Activated naive CD8-positive, alpha-beta T cell treated with anti-CD3 and anti-CD28 coated beads, Interleukin-2, amount 50 U/mL, for 24 hours (primary cell): ENCODE measurements around the gene COL6A3.
A peak's percentile ranks its signal among the peaks of the same experiment; 100 is the strongest.

ENCODE experiments used
- ATAC-seq: fragments of 150-1000 bp; cut with Tn5 transposase; one replicate; pipeline ENCODE4 v1.10.0; 2021
- DNase-seq: peaks from one replicate; pipeline ENCODE4 v3.0.0; 2021
- H3K27ac Mint-ChIP-seq: one replicate; pipeline ENCODE4 v1.8.0; 2021; ENCODE audit warnings: mild to moderate bottlenecking, mixed read lengths
- H3K27me3 Mint-ChIP-seq: one replicate; pipeline ENCODE4 v1.8.0; 2021; ENCODE audit warnings: mixed read lengths
- H3K36me3 Mint-ChIP-seq: one replicate; pipeline ENCODE4 v1.8.0; 2021; ENCODE audit warnings: low read depth, mixed read lengths
- H3K4me1 Mint-ChIP-seq: one replicate; pipeline ENCODE4 v1.8.0; 2021; ENCODE audit warnings: mixed read lengths
- H3K4me3 Mint-ChIP-seq: one replicate; pipeline ENCODE4 v1.8.0; 2021; ENCODE audit warnings: mild to moderate bottlenecking, moderate library complexity, mixed read lengths
- H3K9me3 Mint-ChIP-seq: one replicate; pipeline ENCODE4 v1.8.0; 2021; ENCODE audit warnings: mixed read lengths

COL6A3 gene

DNA sequence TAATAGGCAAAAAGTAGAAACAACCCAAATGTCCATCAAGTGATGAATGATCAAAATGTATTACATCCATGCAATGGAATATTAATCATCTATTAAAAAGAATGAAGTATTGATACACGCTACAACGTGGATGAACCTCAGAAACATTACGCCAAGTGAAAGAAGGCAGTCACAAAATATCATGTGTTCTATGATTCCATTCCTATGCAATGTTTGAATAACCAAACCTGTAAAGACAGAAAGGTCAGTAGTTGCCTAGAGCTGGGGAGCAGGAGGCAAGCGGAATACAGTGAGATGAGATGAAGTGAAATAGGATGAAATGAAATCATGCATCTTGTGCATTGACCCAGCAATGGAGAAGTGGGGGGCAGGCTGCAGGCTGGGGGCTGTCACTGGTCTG, 17.9 kb upstream of the COL6A3 start:
- H3K4me1 Mint-ChIP-seq: peaks cover 99% of the 10 kb centered on the region
- peaks cover 16% of the 10 kb centered on the region for H3K36me3 Mint-ChIP-seq
- DNase-seq (no peak), ATAC-seq (no peak)
- H3K9me3 Mint-ChIP-seq: peaks cover 5% of the 10 kb centered on the region
- peaks cover 3% of the 10 kb centered on the region for H3K27me3 Mint-ChIP-seq
- peak overlapping the region; percentile 84 for H3K4me3 Mint-ChIP-seq
- peak overlapping the region; percentile 97 for H3K27ac Mint-ChIP-seq

- DNase-seq: no peak
- ATAC-seq: no peak
- peaks cover 5% of the 10 kb centered on the region for H3K9me3 Mint-ChIP-seq
- H3K4me1 Mint-ChIP-seq: peaks cover 99% of the 10 kb centered on the region
- H3K27ac Mint-ChIP-seq: peak overlapping the region; percentile 97
- H3K27me3 Mint-ChIP-seq: peaks cover 3% of the 10 kb centered on the region
- peak overlapping the region; percentile 84 for H3K4me3 Mint-ChIP-seq
- H3K36me3 Mint-ChIP-seq: peaks cover 21% of the 10 kb centered on the region
Measured at GRCh38 chr2:237431372-237431771, 17.4 kb upstream of the COL6A3 start.

DNA sequence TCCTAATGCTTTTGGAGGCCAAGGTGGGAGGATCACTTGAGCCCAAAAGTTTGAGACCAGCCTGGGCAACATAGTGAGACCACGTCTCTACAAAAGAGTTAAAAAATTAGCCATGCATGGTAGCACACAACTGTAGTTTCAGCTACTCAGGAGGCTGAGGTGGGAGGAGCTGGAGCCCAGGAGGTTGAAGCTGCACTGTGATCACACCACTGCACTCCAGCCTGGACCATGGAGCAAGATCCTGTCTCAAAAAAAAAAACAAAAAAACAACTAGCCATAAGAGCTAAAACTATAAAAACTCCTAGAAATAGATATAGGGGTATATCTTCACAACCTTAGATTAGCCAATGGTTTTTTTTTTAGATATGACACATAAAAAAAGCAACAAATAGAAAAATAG, 16.9 kb upstream of the COL6A3 start:
- DNase-seq: no peak
- H3K4me1 Mint-ChIP-seq: peaks cover 95% of the 10 kb centered on the region
- H3K27ac Mint-ChIP-seq: peak overlapping the region; percentile 97
- peak overlapping the region; percentile 84 for H3K4me3 Mint-ChIP-seq
- H3K36me3 Mint-ChIP-seq: peaks cover 23% of the 10 kb centered on the region
- H3K9me3 Mint-ChIP-seq: peaks cover 5% of the 10 kb centered on the region
- ATAC-seq: no peak
- peaks cover 3% of the 10 kb centered on the region for H3K27me3 Mint-ChIP-seq

- H3K4me1 Mint-ChIP-seq: peaks cover 91% of the 10 kb centered on the region
Measured at GRCh38 chr2:237429753-237430152, 15.8 kb upstream of the COL6A3 start.

GRCh38 chr2:237427769-237428506, 14.0 kb upstream of the COL6A3 start:
- peak overlapping the region; percentile 97 for H3K27ac Mint-ChIP-seq
- peak; percentile 83 for DNase-seq
- peaks cover 31% of the 10 kb centered on the region for H3K36me3 Mint-ChIP-seq
- peaks cover 77% of the 10 kb centered on the region for H3K4me1 Mint-ChIP-seq
- H3K4me3 Mint-ChIP-seq: peak overlapping the region; percentile 65
- H3K27me3 Mint-ChIP-seq: no peaks in the 10 kb centered on the region
- H3K9me3 Mint-ChIP-seq: peaks cover 5% of the 10 kb centered on the region
- peak; percentile 80 for ATAC-seq

More at GRCh38 chr2:237429753-237430152, 15.8 kb upstream of the COL6A3 start:
- Mint-ChIP-seq H3K9me3 (peaks cover 5% of the 10 kb centered on the region), H3K36me3 (peaks cover 23% of the 10 kb centered on the region), H3K27ac (peak overlapping the region; percentile 97), H3K4me3 (peak overlapping the region; percentile 65), H3K27me3 (no peaks in the 10 kb centered on the region)
- DNase-seq (no peak), ATAC-seq (no peak)

DNA sequence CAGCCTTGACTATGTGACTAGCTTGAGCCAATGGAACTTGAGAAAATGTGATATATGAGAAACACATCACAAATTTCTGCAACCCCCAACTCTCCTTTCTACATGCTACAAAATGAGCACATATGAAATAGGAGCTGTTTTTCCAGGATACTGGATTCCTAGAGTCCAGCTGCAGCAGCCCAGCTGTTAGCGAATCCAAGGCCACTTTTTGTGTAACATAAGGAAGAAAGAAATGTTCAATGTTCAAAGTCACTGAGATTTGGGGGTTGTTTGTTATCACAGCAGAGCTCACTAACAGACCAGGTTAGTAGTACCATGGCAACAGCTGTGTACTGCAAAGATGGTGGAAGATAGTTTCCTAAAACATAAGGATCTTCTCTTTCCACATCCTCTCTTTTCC, 12.6 kb upstream of the COL6A3 start:
- peaks cover 5% of the 10 kb centered on the region for H3K9me3 Mint-ChIP-seq
- H3K27me3 Mint-ChIP-seq: no peaks in the 10 kb centered on the region
- peaks cover 74% of the 10 kb centered on the region for H3K4me1 Mint-ChIP-seq
- no peak overlapping the region for H3K4me3 Mint-ChIP-seq
- ATAC-seq (no peak), DNase-seq (no peak)
- H3K27ac Mint-ChIP-seq: no peak overlapping the region
- peaks cover 35% of the 10 kb centered on the region for H3K36me3 Mint-ChIP-seq

DNA sequence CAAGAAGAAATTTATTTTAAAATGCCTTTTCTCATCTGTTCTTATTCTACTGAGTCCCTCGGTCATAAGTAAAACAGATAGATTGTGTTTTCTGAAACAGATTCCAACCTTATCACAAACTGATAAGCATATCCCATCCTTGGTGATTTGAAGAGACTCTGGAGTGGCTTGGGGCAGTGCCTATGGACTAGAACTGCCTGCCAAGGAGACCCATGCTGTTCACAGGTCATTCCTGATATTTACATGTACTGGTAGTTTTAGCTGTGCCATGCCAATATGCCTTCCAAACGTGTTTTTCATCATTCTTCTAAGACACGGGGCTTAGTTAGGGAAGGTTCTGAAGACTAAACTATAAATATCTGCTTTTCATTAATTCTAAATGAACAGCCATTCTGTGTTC, 11.4 kb upstream of the COL6A3 start:
- Mint-ChIP-seq H3K36me3 (peaks cover 31% of the 10 kb centered on the region), H3K4me1 (peaks cover 67% of the 10 kb centered on the region), H3K27ac (no peak overlapping the region), H3K4me3 (no peak overlapping the region), H3K9me3 (no peaks in the 10 kb centered on the region), H3K27me3 (peaks cover 4% of the 10 kb centered on the region)
- ATAC-seq (no peak), DNase-seq (no peak)

- Mint-ChIP-seq H3K9me3 (no peaks in the 10 kb centered on the region), H3K4me3 (no peak overlapping the region), H3K27ac (peak overlapping the region; percentile 29), H3K27me3 (peaks cover 5% of the 10 kb centered on the region), H3K36me3 (peaks cover 36% of the 10 kb centered on the region), H3K4me1 (peaks cover 59% of the 10 kb centered on the region)
- no peak for DNase-seq
- ATAC-seq: no peak
Measured at GRCh38 chr2:237424544-237424943, 10.6 kb upstream of the COL6A3 start.

DNA sequence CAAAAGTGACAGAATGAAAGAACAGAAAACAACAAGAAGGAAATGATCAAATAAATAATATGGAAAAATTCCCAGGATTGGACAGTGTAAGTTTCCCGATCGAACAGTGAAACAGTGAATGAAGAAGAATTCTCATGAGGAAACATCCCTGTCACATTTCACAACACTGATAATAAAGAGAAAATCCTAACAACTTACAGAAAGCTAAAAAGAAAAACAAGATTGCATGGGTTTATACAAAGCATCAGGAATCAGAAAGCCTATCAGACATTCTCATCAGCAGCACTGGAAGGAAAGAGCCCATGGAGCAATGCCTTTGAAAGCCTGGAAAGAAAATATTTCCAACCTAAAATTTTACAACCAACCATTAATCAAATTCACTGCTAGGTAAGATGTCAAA, 9.9 kb upstream of the COL6A3 start:
- Mint-ChIP-seq H3K27ac (no peak overlapping the region), H3K36me3 (peaks cover 36% of the 10 kb centered on the region), H3K9me3 (no peaks in the 10 kb centered on the region), H3K27me3 (peaks cover 5% of the 10 kb centered on the region), H3K4me3 (no peak overlapping the region), H3K4me1 (peaks cover 53% of the 10 kb centered on the region)
- DNase-seq: no peak
- no peak for ATAC-seq

GRCh38 chr2:237422309-237422708, 8.3 kb upstream of the COL6A3 start:
- no peak overlapping the region for H3K27ac Mint-ChIP-seq
- H3K4me1 Mint-ChIP-seq: peaks cover 37% of the 10 kb centered on the region
- DNase-seq: no peak
- H3K27me3 Mint-ChIP-seq: peaks cover 5% of the 10 kb centered on the region
- H3K4me3 Mint-ChIP-seq: no peak overlapping the region
- H3K36me3 Mint-ChIP-seq: peaks cover 33% of the 10 kb centered on the region
- no peak for ATAC-seq
- no peaks in the 10 kb centered on the region for H3K9me3 Mint-ChIP-seq

GRCh38 chr2:237421542-237422116, 7.7 kb upstream of the COL6A3 start:
- peak; percentile 88 for DNase-seq
- peaks cover 31% of the 10 kb centered on the region for H3K4me1 Mint-ChIP-seq
- no peaks in the 10 kb centered on the region for H3K9me3 Mint-ChIP-seq
- H3K27ac Mint-ChIP-seq: peak overlapping the region; percentile 63
- H3K36me3 Mint-ChIP-seq: peaks cover 30% of the 10 kb centered on the region
- no peak overlapping the region for H3K4me3 Mint-ChIP-seq
- ATAC-seq: peak; percentile 92
- H3K27me3 Mint-ChIP-seq: peaks cover 5% of the 10 kb centered on the region

DNA sequence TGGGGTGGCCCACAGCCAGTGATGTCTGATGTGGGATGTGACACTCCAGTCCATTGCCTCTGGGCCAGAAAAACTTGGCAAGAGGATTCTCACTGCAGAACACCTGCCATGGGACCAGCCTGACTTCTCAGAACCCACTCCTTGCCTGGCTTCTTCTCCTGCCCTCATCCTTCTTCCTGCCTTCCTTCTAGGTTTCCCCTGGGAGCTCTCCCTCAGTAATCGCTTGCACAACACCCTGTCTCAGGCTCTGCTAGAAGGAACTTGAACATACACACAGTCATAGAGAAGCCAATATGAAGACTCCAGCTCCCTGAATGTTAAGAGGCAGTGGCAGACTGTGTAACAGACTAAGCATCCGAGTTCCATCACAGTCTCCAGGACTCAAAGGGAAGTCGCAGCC, 4.3 kb upstream of the COL6A3 start:
- no peaks in the 10 kb centered on the region for H3K9me3 Mint-ChIP-seq
- H3K36me3 Mint-ChIP-seq: peaks cover 16% of the 10 kb centered on the region
- DNase-seq: no peak
- H3K27ac Mint-ChIP-seq: no peak overlapping the region
- H3K4me3 Mint-ChIP-seq: no peak overlapping the region
- H3K27me3 Mint-ChIP-seq: peaks cover 5% of the 10 kb centered on the region
- ATAC-seq: no peak
- H3K4me1 Mint-ChIP-seq: peaks cover 16% of the 10 kb centered on the region

DNA sequence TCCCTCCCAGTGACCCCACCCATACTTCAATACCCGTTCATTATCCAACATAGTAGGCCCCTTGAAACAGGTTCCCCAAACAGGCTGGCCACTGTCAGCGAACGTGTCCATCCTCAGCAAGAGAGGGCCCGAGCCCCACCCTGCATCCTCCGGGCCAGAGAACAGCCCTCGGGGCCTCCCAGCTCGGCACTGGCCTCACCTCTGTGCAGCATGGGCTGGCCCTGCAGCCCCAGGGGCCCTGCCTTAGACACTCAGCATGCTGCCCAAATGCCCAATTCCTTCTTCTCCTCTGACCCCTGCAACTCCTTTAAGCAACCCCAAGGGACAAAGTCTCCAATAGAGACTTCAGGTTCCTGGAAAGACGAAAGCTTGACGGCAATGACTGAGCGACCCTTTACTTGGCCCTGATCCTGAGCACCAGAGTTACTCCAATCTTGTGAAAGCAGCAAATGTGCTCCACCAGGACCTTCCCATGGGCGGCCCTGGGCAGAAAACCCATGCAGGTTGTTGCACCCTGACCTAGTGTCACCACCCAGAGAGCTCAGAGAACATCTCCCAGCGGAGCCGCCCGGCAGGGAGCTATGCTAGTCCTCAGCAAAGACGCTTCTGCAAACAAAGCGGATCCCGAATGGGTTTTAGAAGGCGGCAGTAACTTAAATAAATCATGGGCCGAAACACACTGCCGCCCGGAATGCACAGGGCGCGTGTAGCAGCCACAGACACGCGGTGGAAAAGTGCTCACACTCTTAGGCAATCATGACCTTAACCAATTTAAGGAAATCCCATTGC, 782 bp downstream of the COL6A3 start:
- Mint-ChIP-seq H3K9me3 (no peaks in the 10 kb centered on the region), H3K36me3 (no peaks in the 10 kb centered on the region), H3K4me3 (no peak overlapping the region), H3K27me3 (peaks cover 1% of the 10 kb centered on the region), H3K27ac (no peak overlapping the region), H3K4me1 (peaks cover 3% of the 10 kb centered on the region)
- DNase-seq: no peak
- no peak for ATAC-seq

DNA sequence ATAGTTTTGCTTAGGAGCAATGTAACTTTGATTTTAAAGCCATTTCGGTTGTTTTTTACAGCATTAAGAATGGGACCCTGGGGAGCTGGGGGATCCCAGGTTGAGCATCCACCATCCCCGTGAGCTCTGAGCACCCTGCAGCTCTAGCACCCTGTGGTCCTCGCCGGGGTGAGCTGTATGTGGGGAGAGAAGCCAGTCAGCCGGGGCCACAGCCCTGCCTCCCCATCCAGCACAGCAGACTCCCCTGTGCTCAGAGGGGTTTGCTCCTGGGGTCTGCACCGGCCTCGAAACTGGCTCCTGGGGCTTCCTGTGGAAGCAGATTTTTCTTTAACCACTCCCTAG, 1.3 kb downstream of the COL6A3 start:
- no peak overlapping the region for H3K4me3 Mint-ChIP-seq
- no peaks in the 10 kb centered on the region for H3K36me3 Mint-ChIP-seq
- no peak overlapping the region for H3K27ac Mint-ChIP-seq
- peaks cover 1% of the 10 kb centered on the region for H3K27me3 Mint-ChIP-seq
- no peak for ATAC-seq
- H3K9me3 Mint-ChIP-seq: no peaks in the 10 kb centered on the region
- DNase-seq: no peak
- peaks cover 3% of the 10 kb centered on the region for H3K4me1 Mint-ChIP-seq
